Embryonic facial prominence (tissue), 1 donor: Measurements from ENCODE around the gene GADD45GIP1.
"Not testable (repeated sequence)": the region's sequence is repeated elsewhere in the genome, so short reads cannot be mapped to it uniquely, and the experiment has no call there.

Experiments used
- DNase-seq: peaks from one replicate; pipeline ENCODE4 v3.0.0-alpha.2; 2016; ENCODE audit errors: extremely low spot score

The GADD45GIP1 gene

DNA sequence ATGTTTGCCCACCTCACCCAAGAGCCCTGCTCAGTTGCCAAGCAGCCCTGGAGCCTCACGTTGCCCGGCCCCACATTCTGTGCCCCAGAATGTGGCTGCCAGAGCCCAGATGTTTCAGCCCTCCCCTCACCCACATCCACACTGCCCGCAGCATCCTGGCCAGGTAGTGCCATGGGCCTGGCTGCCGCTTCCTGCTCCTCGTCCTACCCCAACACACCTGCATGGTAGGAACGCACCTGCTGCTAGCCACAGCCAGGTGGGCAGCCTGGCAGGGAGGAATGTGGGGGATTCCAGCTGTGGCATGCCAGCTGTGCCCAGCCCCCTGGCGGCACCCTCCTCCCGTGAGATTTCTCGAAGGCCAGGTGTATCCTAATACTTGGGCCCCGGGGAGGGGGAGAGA is 30.8 kb upstream of the GADD45GIP1 start:
- no peak for DNase-seq

DNA sequence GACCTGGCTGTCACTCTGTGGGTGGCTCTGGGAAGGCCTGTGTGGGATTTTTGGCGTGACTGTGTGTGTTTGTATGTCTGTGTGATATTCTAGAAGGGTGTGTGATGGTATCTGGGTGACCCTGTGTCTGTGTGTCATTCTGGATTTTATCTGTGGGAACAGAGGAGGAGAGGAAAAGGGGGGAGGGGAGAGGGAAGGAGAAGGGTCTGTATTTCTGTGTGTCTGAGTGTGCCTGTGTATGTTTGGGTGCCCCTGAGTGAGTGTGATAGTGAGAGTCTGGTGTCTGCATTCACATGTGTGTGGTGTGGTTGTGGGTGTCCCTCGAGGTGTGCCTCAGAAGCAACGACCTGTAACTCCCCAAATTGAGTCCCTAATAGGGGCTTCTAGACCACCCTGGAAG is 30.2 kb upstream of the GADD45GIP1 start:
- DNase-seq: no peak

DNA sequence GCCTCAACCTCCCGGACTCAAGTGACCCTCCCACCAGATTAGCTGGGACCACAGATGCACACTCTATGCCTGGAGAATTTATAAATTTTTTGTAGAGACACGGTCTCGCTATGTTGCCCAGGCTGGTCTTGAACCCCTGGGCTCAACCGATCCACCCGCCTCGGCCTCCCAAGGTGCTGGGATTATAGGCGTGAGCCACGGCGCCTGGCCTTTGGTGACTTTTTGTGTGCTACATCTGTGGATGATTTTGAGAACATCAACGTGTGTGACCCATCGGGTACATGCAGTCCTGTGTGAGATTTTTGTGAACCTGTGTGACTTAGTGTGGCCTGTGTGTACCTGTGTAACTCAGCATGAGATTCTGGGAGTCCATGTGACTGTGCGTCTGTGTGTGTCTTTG is 29.7 kb upstream of the GADD45GIP1 start:
- DNase-seq: no peak

DNA sequence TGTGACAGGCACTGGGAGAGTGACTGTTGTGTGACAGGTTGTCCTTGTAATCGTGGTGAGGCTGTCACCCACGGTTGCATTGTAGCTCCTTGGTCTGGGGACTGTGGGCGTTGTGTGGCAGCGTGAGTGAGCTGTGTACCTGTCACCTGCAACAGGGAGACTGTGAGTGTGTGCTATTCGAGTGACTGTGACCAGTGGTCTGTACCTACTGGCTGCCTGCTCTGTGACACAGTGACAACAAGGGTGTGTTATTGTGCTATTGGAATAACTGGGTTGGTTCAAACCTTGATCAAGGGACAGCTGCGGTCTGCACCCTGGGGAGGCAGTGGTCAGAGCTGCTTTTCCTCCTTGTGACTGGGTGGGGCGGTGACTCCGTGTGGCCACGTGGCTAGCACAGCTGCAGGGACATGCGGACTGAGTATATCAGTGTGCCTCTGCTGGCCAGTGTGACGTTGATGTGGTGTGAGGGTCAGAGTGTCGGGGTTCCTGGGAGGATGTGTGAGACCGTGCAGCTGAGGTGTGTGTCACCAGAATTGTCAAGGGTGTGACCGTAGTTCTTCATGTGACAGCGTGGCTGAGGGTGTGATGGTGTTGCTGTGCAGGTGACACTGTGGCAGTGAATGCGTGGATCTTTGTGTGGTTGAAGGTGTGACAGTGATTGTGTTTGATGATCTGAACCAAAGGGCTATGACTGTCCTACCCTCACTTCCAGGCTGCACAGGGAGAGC is 28.2 kb upstream of the GADD45GIP1 start:
- DNase-seq: no peak

DNA sequence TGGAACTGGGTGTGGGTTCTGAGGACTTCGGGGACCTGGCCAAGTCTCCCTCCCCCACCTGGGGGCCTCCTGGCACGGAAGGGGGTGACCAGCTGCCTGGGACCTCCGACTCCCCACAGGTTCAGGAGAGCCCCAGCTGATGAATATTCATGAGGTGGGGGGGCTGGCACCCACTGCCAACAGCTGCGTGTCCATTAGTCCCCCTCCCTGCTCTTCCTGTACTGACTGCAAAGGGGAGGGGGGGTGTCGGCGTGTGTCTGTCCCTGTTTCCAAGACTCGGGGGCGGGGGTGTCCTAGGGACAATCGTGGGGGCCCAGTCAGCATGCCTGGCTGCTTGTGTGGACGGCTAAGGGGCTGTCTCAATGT is 27.6 kb upstream of the GADD45GIP1 start:
- no peak for DNase-seq

DNA sequence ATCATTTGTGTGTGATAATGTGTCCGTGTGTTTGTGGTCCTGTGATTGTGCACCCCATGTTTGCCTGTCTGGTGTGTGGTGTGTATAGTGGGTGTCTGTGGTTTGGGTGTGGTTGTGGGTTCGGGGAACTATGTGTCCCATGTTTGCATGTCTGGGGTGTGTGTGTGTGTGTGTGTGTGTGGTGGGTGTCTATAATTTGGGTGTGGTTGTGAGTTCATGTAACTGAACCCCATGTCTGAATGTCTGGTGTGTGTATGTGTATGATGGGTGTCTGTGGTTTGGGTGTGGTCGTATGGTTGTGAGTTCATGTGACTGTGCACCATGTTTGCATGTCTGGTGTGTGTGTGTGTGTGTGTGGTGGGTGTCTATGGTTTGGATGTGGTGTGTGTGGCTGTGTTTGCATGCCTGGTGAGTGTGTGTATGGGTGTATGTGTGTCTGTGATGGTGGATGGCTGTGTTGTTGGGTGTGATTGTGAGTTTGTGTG is 27.2 kb upstream of the GADD45GIP1 start:
- DNase-seq: no peak

DNA sequence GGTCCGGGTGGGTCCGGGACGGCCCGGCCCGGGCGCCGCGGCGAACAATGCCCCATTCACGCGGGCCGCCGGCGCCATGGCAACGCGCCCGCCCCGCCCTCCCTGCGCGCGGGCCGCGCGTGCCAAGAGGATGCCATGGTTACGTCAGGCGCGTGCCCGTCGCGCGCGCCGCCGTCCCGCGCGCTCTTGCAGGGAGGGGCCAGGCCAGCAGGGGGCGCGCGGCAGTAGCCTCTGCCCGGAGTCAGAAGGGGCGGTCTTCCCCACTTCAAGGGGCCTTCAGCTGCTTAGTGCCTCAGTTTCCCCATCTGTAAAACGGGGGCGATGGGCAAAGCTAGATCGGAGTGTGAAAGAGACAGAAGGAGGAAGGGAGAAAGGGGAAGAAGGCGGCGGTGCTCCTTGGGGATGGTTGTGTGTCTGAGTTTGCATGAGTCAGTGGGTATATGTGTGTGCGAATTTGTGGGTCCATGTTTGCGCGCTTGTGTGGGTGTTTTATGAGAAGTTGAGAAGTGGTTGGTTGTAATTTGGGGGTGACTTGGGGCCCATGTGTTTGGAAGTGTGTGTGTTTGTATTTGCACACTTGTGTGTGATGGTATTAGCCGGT is 26.6 kb upstream of the GADD45GIP1 start:
- DNase-seq: peak; percentile 62

DNA sequence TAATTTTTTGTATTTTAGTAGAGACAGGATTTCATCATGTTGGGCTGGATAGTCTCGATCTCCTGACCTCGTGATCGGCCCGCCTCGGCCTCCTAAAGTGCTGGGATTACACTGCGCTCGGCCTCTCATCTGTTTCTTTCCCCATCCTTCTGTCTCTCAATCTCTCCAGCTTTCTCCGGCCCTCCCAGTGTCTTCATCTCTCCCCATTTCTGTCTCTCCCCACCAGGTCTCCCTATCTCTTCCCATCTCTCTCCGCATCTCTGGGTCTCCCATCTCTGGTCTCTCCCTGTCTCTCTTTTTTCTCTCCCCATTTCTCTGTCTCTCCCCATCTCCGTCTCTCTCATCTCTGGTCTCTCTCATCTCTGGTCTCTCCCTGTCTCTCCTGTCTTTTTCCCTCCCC is 26.1 kb upstream of the GADD45GIP1 start:
- no peak for DNase-seq

DNA sequence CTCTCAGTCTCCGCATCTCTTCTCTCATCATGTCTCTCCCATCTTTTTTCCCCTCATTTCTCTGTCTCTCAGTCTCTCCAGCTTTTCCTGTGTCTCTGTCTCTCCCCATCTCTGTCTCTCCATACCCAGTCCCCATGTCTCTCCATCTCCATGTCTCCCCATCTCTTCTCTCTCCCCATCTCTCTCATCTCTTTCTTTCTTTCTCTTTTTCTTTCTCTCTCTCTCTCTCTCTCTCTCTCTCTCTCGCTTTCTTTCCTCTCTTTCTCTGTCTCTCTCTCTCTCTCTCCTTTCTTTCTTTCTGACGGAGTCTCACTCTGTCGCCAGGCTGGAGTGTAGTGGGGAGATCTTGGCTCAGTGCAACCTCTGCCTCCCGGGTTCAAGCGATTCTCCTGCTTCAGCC is 25.6 kb upstream of the GADD45GIP1 start:
- DNase-seq: no peak

DNA sequence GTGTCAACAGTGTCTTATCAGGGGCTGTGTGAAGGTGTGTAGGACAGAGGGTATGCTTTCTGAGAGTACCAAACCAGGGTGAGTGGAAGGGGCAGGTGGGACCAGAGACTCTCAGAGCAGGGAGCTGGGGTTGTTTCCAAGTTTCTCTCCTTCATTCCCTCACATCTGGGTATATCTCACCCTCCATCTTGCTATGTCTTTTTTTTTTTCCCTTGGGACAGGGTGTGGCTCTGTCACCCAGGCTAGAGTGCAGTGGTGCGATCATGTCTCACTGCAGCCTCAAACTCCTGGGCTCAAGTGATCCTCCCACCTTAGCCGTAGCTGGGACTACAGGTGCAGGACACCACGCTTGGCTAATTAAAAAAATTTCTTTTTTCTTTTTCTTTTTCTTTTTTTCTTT is 23.0 kb upstream of the GADD45GIP1 start:
- DNase-seq: no peak

DNA sequence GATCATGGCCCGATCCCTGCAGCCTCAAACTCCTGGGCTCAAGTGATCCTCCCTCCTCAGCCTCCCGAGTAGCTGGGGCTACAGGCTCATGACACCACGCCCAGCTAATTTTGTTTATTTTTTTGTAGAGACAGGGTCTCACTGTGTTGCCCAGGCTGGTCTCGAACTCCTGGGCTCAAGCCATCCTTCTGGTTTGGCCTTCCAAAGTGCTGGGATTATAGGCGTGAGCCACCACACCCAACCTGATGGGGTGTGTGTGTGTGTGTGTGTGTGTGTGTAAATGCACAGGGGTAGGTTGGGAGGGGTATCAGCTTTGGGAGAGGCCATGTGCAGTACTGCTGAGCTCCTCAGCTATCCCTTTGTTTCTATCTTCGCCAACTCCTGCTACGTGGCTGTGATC is 19.1 kb upstream of the GADD45GIP1 start:
- DNase-seq: not testable (repeated sequence)

DNA sequence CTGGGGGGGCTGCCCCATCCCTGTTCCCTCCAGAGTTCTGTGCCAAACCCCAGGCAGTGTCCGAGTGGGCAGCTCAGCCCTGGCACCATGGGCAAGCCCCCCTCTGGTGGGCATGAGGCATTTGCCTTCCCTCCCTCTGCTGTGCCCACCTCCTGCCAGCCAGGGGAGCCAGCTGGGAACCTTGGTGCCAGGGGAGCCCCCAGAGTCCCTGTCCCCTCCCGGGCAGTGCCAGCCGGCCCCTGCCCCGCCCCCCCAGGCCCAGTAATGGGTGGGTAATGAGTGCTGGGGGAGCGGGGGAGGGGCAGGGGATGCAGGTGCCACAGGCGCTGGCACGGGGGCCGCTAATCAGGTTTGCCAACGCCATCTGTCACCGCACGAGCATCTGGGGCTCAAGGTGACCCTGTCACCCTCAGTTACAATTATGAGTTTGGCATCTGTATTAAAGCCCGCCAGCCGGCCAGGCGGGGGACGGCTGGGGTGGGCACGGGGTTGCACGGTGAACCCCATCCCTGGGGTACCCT is 18.3 kb upstream of the GADD45GIP1 start:
- DNase-seq: no peak

DNA sequence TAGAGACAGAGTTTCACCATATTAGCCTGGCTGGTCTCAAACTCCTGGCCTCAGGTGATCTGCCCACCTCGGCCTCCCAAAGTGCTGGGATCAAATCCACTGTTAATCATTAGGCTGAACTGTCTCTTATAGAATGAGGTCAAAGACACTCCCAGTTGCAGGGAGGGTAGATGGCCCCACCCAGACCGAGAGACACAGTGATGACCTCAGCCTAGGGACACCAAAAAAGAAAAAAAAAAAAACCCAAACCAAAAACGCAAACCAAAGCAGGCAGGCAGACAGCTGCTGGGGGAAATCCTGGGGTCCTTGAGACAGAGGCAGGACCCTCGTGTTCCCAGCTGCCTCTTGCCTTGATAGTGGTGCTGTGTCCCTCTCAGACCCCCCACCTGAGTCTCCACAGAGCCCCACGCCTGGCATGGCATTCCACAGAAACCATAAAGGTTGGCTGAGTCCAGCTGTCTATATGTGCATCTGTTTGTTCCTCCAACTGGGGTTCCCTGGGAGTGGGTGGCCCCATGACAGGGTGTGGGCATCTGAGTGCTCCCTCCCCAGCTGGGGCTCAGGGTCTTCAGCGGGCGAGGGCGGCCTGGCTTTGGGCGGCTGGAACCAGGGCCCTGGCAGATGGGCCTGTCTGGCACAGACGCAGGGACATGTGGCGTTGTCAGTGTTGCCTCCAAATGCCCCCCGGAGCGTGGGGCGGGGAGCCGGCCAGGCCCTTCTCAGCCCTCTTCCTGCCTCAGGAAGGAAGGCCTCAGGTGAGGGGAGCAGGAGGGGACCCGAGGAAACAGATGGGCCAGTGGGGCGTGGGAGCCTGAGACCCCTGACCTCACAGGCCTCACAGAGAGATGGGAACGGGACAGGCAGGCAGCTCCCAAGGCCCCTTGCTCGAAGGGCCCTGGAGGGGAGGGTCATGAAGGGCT is 17.5 kb upstream of the GADD45GIP1 start:
- no peak for DNase-seq

DNA sequence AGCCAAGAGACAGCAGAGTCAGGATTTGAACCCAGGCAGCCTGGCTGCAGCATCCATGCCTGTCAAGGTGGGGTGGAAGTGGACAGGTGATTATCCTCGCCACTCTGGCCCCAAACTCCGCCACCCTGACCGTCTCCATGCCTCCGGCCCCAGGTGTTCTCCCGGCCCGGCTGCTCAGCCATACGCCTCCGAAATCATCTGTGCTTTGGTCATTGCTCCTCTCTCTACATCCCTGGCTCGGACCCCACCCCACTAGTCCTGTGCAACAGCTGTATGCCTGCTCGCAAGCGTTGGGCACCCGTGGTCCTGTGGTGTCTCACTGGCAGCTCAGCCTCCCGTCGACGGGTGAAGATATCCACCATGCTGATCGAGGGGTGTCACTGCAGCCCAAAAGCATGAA is 16.2 kb upstream of the GADD45GIP1 start:
- DNase-seq: no peak

DNA sequence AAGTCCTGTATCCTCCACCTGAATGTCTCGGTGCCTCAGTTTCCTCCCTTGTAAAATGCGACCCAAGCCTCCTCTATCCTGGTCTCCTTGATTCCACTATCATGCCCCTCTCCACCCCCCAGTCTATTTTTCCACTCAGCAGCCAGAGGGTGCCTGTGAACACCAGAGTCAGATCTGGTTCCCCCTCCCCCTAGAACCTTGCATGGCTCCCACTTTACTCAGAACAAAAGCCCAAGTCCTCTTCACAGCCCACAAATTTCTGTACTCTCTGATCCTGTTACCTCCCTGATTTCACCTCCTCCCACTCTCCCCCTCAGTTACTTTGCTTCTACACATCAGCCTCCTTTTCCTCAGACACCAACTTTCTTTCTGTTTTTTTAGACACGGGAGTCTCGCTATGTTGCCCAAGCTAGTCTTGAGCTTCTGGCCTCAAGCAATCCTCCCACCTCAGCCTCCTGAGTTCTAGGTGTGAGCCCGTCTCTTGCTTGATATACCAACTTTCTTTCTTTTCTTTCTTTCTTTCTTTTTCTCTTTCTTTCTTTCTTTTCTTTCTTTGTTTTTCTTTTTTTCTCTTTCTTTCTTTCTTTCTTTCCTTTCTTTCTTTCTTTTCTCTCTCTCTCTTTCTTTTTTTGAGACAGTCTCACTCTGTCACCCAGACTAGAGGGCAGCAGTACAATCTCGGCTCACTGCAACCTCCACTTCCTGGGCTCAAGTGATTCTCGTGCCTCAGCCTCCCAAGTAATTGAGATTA is 13.2 kb upstream of the GADD45GIP1 start:
- DNase-seq: no peak

DNA sequence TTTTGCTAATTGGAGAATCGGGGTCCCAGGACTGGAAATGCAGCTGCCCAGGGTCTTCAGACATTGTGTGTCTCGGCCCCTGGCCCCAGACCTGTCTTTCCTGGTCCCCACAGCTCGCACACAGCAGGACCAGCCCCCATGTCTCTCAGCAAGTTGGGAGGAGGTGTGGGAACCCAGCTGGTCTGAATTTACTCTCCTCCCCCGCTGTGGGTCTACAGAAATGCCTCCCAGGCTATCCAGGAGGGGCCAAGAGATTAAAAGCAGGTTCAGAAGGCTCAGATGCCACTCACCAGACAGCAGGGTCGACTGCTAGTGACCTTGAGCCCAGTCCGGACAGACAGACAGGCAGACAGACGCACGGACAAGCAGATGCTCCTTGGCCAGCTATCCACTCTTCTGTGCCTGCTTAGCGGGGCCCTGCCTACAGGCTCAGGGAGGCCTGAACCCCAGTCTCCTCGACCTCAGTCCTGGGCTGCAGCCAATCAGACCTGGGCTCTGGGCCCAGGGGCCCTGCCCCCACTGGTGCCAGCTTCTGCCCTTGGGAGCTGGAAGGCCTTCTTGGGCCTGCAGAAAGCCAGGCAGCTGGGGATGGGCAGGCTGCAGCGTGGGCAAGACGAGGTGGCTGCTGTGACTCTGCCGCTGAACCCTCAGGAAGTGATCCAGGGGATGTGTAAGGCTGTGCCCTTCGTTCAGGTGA is 12.4 kb upstream of the GADD45GIP1 start, which contains the start of gene DAND5:
Gene DAND5 (plus strand): TSS at position 285 of the 697 bp plus-strand sequence. CDS start 85 bp downstream, at position 370.
- no peak for DNase-seq

DNA sequence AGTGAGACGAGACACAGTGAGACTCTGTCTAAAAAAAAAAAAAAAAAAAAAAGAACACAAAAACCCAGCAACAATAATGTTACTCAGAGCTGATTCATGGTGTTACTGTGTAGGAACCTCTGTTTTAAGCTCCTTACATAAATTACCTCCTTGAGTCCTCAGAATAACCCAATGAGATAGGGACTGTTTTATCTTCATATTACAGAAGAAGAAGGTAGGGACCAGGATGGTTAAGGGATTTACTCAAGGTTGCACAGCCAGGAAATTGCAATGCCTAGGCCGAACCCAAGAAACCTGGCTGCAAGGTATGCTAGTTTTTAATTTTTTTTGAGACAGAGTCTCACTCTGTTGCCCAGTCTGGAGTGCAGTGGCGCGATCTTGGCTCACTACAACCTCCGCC is 10.9 kb upstream of the GADD45GIP1 start:
- DNase-seq: no peak

DNA sequence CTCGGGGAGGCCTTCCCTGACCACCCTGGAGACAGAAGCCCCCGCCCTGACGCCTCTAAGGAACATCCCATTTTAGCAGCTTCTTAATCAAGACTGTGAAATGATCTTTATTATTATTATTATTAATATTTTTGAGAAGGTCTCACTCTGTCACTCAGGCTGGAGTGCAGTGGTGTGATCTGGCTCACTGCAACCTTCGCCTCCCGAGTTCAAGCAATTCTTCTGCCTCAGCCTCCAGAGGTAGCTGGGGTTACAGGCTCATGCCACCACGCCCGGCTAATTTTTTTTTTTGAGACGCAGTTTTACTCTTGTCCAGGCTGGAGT is 8.8 kb upstream of the GADD45GIP1 start:
- no peak for DNase-seq

DNA sequence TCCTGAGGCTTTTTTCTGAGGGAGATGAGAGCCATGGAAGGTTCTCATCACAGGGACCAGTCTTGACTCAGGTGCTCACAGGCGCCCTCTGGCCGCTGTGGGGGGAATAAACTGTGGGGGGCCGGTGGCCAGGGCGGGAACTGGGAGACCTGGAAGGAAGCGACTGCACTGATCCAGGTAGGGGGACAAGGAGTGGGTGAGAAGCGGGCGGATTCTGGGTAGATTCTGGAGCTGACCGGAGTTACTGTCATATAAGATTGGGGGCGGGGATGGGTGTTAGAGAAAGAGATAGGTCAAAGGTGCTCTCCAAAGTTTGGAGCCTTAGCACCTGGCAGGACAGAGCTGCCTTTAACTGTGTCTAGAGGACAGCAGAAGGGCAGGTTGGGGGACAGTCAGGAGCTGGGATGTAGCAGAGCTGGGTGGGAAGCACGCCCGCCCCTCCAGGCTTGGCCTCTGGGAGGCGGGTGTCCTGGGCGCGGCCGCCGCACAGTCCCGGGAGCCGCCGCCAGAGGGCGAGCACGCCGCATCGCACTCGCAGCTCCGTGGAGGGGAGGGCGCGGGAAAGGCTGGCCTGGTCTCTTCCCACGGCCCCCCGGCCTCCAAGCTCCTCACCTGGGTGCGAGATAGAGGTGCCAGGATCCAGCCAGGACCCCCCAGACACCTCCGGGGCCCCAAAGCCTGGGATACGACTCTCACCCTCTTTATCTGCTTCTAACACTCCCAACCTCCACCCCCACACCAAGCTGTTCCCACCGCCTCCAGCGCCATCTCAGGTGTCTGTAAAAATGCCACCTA is 8.2 kb upstream of the GADD45GIP1 start:
- no peak for DNase-seq

DNA sequence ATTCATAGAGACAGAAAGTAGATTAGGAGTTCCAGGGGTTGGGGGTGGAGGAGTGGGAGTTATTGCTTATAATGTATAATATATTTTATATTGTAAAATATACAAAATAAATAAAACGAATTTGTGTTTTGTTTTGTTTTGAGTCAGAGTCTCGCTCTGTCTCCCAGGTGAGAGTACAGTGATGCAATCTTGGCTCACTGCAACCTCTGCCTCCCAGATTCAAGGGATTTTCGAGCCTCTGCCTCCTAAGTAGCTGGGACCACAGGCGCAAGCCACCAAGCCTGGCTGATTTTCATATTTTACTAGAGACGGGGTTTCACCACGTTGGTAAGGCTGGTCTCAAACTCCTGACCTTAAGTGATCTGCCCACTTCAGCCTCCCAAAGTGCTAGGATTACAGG is 2.5 kb upstream of the GADD45GIP1 start:
- no peak for DNase-seq
